OCI-M2 (cell line): Measurements from ENCODE around the gene OTUD5.
"Not testable (repeated sequence)": the region's sequence is repeated elsewhere in the genome, so short reads cannot be mapped to it uniquely, and the experiment has no call there.

Source experiments
- DNase-seq: peaks from one replicate; lab custom pipeline; 2025; ENCODE audit not compliant: unreplicated experiment; lab: John Stamatoyannopoulos, UW

The OTUD5 gene

DNA sequence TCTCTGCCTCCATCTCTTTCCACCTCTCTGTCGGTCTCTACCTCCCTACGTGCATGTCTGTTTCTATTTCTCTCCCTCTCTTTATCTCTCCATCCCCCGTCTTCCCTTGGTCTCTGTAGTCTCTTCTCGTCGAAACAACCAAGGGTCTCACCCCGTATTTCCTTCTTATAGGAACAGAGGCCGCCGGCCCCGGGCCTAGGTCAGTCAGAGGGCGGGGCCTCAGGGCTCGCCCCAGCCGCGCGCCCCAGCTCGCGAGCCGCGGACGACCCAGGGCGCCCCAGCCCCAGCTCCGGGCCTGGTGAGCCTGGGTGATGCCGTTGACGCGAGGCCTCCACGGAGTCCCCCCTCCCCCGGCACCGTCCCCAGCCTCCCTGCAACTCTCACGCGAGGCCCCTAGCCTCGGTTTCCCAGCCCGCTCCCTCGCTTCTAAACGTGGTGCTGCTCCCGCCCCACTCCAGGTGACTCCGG, 66.4 kb downstream of the OTUD5 start:
- no peak for DNase-seq

DNA sequence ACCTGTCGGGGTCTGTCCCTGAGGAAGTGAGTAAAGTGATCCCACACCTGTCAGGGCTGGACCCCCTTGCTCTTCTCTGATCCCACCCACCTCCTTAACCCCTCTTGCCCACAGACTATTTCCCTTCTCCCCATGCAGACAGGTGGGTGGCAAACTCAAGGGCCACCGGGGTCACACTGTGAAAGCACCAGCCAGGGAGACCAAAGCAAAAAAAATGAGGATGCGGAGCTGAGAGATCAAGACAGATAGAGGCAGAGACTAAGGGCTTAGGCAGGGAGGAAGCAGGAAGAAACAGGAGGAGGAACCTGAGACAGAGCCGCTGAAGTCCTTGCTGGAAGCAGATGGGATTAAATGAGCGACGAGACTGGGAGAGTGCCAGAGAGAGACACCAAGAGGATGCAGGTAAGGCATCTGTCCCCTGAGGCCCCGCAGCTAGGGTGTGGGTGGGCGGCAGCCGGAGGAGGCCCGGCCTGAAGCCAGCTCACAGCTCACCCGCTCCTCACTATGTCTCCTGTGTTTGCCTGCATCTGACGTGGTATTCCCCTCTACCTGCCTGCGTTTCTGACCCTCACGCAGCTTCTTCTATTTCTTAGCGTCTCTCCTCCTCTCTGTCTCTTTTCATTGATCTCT, 67.0 kb downstream of the OTUD5 start:
- no peak for DNase-seq

DNA sequence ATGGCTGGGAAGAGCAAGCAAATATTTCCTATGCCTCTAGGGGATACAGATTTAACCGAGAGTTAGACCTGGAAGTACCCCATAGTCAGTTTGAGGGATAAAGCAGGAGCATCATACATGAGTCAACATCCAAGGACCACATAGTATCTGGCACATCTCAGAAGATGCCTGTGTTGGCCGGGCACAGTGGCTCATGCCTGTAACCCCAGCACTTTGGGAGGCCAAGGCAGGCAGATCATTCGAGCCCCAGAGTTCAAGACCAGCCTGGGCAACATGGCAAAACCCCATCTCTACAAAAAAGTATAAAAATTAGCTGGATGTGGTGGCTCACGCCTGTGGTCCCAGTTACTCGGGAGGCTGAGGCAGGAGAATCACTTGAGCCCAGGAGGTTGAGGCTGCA, 70.8 kb downstream of the OTUD5 start:
- not testable (repeated sequence) for DNase-seq

DNA sequence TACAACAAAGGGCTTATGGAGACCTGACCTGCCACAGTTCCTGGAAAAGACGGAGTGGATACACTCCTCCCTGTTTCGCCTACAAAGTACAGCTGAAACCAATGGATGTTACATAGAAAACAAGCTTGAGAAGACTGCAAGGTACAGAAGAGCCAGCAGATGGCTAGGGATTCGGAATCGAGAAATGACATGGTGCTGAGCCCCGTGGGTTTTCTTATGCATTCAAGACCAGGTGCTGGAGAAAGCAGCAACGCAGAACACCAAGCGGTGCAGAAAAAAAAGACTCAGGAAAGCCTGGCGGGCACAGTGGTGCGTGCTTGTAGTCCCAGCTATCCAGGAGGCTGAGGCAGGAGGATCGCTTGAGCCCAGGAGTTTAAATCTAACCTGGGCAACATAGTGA, 73.7 kb downstream of the OTUD5 start:
- DNase-seq = no peak

DNA sequence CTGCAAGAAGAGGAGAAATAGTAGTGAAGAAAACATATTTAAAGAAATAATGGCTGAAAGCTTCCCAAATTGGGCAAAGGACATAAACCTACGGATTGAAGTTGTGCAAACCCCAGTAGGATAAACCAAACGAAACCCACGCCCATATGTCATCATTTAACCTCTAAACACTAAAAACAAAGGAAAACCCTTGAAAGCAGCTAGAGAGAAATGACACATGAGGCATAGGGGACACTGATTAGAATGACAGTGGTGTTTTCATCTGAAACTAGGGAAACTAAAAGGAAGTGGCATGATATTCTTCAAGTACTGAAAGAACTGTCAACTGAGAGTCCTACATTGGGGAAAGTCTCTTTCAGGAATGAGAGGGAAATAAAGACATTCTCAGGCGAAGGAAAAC, 80.5 kb downstream of the OTUD5 start:
- not testable (repeated sequence) for DNase-seq
